Measurements from ENCODE around the gene USP17L27.
"Not testable (repeated sequence)": the region's sequence is repeated elsewhere in the genome, so short reads cannot be mapped to it uniquely, and the experiment has no call there.

The USP17L27 gene, protein sequence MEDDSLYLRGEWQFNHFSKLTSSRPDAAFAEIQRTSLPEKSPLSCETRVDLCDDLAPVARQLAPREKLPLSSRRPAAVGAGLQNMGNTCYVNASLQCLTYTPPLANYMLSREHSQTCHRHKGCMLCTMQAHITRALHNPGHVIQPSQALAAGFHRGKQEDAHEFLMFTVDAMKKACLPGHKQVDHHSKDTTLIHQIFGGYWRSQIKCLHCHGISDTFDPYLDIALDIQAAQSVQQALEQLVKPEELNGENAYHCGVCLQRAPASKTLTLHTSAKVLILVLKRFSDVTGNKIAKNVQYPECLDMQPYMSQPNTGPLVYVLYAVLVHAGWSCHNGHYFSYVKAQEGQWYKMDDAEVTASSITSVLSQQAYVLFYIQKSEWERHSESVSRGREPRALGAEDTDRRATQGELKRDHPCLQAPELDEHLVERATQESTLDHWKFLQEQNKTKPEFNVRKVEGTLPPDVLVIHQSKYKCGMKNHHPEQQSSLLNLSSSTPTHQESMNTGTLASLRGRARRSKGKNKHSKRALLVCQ

DNA sequence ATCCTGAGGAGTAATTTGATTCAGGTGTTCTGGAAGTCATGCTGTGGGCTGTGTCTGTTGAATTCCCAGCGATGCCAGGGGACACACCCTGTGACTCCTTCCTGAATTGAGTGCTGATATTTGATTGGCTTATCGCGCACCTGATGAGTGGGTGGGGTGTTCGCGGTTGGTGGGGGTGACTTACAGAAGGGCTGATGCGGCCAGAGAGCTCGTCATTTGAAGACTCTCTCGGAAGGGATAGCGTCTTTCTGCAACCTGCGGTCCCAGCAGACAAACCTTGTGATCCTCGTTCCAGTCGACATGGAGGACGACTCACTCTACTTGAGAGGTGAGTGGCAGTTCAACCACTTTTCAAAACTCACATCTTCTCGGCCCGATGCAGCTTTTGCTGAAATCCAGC is at the start of gene USP17L27:
TSS of gene USP17L27 (plus strand) at position 301 of the 400 bp plus-strand sequence. CDS start at position 301, 0 bp downstream.
- DNase-seq, result not testable (repeated sequence)

DNA sequence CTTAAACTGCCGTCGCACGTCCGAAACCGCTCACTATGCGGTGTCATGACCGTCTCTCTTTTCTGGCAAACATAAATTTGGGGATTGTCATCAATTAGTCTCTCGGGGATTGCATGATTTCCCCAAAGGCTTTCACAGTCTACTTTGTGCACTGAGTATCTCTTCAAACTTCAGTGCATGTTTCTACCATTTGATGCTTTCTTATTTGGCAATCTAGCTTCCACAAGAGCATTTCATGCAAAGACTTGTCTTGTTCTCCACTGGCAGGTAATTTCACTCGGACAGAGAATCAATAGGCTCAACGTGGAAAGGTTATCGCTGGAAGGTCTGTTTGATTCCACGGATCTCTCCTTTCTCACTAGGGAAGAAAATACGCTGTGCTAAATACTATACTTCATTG is 19.8 kb upstream of the USP17L27 start:
- not testable (repeated sequence) for DNase-seq

DNA sequence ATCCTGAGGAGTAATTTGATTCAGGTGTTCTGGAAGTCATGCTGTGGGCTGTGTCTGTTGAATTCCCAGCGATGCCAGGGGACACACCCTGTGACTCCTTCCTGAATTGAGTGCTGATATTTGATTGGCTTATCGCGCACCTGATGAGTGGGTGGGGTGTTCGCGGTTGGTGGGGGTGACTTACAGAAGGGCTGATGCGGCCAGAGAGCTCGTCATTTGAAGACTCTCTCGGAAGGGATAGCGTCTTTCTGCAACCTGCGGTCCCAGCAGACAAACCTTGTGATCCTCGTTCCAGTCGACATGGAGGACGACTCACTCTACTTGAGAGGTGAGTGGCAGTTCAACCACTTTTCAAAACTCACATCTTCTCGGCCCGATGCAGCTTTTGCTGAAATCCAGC is 19.1 kb upstream of the USP17L27 start, which contains the start of gene USP17L24:
TSS of gene USP17L24 (plus strand) at position 301 of the 400 bp plus-strand sequence. CDS start at position 301, 0 bp downstream.
- not testable (repeated sequence) for DNase-seq

DNA sequence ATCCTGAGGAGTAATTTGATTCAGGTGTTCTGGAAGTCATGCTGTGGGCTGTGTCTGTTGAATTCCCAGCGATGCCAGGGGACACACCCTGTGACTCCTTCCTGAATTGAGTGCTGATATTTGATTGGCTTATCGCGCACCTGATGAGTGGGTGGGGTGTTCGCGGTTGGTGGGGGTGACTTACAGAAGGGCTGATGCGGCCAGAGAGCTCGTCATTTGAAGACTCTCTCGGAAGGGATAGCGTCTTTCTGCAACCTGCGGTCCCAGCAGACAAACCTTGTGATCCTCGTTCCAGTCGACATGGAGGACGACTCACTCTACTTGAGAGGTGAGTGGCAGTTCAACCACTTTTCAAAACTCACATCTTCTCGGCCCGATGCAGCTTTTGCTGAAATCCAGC is 14.3 kb upstream of the USP17L27 start, which contains the start of gene USP17L25:
TSS of gene USP17L25 (plus strand) at position 301 of the 400 bp plus-strand sequence. CDS start at position 301, 0 bp downstream.
- not testable (repeated sequence) for DNase-seq

DNA sequence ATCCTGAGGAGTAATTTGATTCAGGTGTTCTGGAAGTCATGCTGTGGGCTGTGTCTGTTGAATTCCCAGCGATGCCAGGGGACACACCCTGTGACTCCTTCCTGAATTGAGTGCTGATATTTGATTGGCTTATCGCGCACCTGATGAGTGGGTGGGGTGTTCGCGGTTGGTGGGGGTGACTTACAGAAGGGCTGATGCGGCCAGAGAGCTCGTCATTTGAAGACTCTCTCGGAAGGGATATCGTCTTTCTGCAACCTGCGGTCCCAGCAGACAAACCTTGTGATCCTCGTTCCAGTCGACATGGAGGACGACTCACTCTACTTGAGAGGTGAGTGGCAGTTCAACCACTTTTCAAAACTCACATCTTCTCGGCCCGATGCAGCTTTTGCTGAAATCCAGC is 9.6 kb upstream of the USP17L27 start, which contains the start of gene USP17L26:
TSS of gene USP17L26 (plus strand) at position 301 of the 400 bp plus-strand sequence. CDS start at position 301, 0 bp downstream.
- DNase-seq, result not testable (repeated sequence)

DNA sequence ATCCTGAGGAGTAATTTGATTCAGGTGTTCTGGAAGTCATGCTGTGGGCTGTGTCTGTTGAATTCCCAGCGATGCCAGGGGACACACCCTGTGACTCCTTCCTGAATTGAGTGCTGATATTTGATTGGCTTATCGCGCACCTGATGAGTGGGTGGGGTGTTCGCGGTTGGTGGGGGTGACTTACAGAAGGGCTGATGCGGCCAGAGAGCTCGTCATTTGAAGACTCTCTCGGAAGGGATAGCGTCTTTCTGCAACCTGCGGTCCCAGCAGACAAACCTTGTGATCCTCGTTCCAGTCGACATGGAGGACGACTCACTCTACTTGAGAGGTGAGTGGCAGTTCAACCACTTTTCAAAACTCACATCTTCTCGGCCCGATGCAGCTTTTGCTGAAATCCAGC is 4.8 kb upstream of the USP17L27 start, which contains the start of gene USP17L5:
TSS of gene USP17L5 (plus strand) at position 301 of the 400 bp plus-strand sequence. CDS start at position 301, 0 bp downstream.
- not testable (repeated sequence) for DNase-seq

DNA sequence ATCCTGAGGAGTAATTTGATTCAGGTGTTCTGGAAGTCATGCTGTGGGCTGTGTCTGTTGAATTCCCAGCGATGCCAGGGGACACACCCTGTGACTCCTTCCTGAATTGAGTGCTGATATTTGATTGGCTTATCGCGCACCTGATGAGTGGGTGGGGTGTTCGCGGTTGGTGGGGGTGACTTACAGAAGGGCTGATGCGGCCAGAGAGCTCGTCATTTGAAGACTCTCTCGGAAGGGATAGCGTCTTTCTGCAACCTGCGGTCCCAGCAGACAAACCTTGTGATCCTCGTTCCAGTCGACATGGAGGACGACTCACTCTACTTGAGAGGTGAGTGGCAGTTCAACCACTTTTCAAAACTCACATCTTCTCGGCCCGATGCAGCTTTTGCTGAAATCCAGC is 4.6 kb downstream of the USP17L27 start, which contains the start of gene USP17L28:
TSS of gene USP17L28 (plus strand) at position 301 of the 400 bp plus-strand sequence. CDS start at position 301, 0 bp downstream.
- not testable (repeated sequence) for DNase-seq

DNA sequence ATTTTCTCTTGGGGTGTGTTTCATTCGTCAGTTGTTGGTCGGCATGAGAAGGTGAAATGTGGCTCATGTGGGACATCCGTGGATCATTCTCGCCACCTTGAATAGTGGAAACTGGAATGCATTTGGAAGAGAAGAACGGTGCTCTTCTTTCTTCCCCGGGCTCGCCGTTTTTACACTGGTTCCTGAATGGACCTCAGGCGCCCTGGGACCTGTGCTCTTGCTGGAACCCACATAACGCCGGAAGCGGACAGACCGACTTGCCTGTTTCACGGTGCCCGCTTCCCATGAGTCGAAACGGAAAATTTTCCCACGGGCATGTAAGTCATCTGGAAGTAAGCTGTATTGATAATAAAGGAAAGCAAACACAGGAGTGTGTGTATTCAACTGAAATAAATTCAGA is 6.9 kb downstream of the USP17L27 start:
- not testable (repeated sequence) for DNase-seq

DNA sequence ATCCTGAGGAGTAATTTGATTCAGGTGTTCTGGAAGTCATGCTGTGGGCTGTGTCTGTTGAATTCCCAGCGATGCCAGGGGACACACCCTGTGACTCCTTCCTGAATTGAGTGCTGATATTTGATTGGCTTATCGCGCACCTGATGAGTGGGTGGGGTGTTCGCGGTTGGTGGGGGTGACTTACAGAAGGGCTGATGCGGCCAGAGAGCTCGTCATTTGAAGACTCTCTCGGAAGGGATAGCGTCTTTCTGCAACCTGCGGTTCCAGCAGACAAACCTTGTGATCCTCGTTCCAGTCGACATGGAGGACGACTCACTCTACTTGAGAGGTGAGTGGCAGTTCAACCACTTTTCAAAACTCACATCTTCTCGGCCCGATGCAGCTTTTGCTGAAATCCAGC is 9.4 kb downstream of the USP17L27 start, which contains the start of gene USP17L29:
TSS of gene USP17L29 (plus strand) at position 301 of the 400 bp plus-strand sequence. CDS start at position 301, 0 bp downstream.
- not testable (repeated sequence) for DNase-seq

DNA sequence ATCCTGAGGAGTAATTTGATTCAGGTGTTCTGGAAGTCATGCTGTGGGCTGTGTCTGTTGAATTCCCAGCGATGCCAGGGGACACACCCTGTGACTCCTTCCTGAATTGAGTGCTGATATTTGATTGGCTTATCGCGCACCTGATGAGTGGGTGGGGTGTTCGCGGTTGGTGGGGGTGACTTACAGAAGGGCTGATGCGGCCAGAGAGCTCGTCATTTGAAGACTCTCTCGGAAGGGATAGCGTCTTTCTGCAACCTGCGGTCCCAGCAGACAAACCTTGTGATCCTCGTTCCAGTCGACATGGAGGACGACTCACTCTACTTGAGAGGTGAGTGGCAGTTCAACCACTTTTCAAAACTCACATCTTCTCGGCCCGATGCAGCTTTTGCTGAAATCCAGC is 18.9 kb downstream of the USP17L27 start, which contains the start of gene USP17L30:
TSS of gene USP17L30 (plus strand) at position 301 of the 400 bp plus-strand sequence. CDS start at position 301, 0 bp downstream.
- not testable (repeated sequence) for DNase-seq

DNA sequence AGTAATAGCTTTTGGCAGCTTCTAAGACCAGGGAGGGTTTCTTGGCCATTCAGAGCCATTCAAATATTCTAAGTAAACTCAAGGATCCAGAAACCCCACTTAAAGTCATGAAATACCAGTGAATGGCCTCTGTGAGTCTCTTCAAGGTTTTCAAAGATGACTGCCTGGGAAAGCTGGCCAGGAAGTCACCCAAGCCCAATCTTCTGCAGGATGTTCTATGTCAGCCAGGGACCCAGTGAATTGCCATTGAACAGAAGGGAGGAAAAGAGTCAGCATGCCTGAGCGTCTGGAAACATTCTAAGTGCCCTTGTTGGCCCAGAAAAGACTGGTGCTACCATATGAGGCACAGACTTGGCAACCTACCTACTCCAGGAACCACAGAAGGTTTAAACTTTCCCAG is 35.9 kb downstream of the USP17L27 start:
- DNase-seq, result not testable (repeated sequence)

DNA sequence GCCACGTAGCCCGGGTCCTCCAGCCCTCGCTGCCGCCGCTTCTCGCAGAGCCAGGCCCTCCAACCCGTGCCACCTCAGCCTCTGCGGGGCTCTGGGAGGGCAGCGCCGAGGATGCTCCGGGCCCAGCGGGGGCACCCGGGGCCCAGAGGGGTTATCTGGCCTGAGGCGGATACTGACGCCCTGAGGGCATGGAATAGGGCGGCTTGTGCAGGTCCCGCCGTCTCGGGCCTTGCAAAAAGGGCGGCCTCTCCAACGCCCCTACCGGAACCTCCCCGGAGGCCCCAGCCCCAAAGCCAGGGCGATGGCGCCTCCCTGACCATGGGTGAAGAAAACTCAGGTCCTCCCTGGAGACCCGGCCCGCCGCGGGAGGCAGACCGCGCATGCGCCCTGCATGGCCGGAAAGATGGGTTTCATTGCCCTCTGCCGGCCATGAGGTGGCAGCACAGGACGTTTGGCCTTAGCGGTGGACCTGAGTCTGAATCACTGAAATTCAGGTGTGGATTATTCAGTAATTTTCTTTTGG is 37.1 kb downstream of the USP17L27 start:
- DNase-seq, result not testable (repeated sequence)

DNA sequence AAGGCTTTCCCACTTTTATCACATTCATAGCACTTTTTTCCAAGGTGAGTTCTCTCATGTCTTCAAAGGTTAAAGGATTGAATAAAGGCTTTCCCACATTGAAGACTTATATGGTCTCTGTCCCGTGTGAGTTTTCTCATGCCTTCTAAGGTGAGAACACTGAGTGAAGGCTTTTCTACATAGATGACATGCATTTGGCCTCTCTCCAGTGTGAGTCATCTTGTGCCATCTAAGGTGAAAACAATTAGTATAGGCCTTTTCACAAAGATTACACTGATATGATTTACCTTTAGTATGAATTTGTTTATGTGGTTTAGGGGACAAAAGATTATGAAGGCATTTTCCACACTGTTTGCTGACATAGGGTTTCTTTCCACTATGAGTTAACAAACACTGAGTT is 40.2 kb downstream of the USP17L27 start:
- DNase-seq, result no peak

DNA sequence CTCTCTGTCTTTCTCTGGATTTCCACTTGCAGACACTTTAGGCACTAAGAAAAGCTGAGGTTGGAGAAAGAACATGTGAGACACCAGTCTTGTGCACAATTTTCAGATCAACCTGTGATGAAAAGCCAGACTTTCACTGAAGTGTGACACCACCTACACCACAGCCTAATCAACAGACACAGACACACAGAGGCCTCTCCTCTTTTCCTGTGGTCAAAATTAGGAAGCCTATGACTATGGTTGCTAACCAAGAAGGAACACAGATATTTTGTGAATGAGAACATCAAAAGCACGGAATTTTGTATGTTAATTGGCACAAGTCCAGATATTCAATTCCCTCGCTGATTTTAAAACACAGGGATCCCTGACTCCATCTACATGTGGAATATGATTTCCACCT is 45.1 kb downstream of the USP17L27 start:
- not testable (repeated sequence) for DNase-seq

Data from NCI-H2081 treated with DMSO at 0.1 percent for 48 hours (cell line).